ENCODE results near the gene PTTG1IP. TPM values are rescaled to one million over a fixed set of nuclear protein-coding genes. Genes with fewer than 3 reads are reported as not detected.

Gene PTTG1IP
- total RNA-seq, 1 experiment from 2014 or later = 96.0 TPM

GRCh38 chr21:44921928-44922327 is 48.4 kb upstream of the PTTG1IP start:
- TF ChIP-seq RELA (CRISPR knock-in tag; IDR thresholded peaks at IDR 0.05; ENCODE audit: borderline replicate concordance) = no peak
- no peak for TF ChIP-seq ZNF138 (CRISPR knock-in tag; conservative IDR thresholded peaks at IDR 0.05)
- no peak for TF ChIP-seq NFYB (CRISPR knock-in tag; conservative IDR thresholded peaks at IDR 0.05; ENCODE audit: low read depth)
- POLR2A ChIA-PET = no interaction called here
- peaks cover 9% of the 10 kb centered on the region for H3K27me3 Mint-ChIP-seq (ENCODE audit: low read depth)

GRCh38 chr21:44920694-44921604 is 47.5 kb upstream of the PTTG1IP start, which contains the start of gene ITGB2:
TSS of gene ITGB2 (minus strand) at chr21:44920899. CDS start at chr21:44910782, 10,117 bp downstream.
- Mint-ChIP-seq H3K27me3 (ENCODE audit: low read depth) (no peaks in the 10 kb centered on the region; the same call in none of the 2 replicates), H3K9me3 (no peaks in the 10 kb centered on the region), H3K36me3 (no peaks in the 10 kb centered on the region), H3K27ac (no peak within 1 kb of the TSS), H3K4me3 (no peak within 1 kb of the TSS), H3K4me1 (0 out of 2 replicates have a peak, but pooled peaks cover 4% of the 10 kb centered on the region)
- ChIA-PET CTCF (interaction anchor here (1.5 kb wide), 1 partner anchor 14 kb away, joined by 3 read pairs; no protein-coding TSS in a partner anchor), POLR2A (no interaction called here)
- DNase-seq (ENCODE audit: low spot score) = no peak
- TF ChIP-seq E2F1 (CRISPR knock-in tag; IDR thresholded peaks at IDR 0.05) (no peak), GTF2I (CRISPR knock-in tag; conservative IDR thresholded peaks at IDR 0.05) (no peak), ZMAT4 (CRISPR knock-in tag; IDR thresholded peaks at IDR 0.05) (no peak), ZNF138 (CRISPR knock-in tag; conservative IDR thresholded peaks at IDR 0.05) (no peak), SOX15 (CRISPR knock-in tag; IDR thresholded peaks at IDR 0.05) (no peak), E2F5 (CRISPR knock-in tag; IDR thresholded peaks at IDR 0.05) (no peak), TCF7 (CRISPR knock-in tag; IDR thresholded peaks at IDR 0.05; ENCODE audit: low read depth) (no peak), AFF4 (CRISPR knock-in tag; IDR thresholded peaks at IDR 0.05; ENCODE audit: borderline replicate concordance) (no peak), NR2C2 (CRISPR knock-in tag; IDR thresholded peaks at IDR 0.05) (no peak), ZNF425 (CRISPR knock-in tag; conservative IDR thresholded peaks at IDR 0.05) (no peak), EMX1 (CRISPR knock-in tag; IDR thresholded peaks at IDR 0.05) (no peak), ZNF416 (CRISPR knock-in tag; IDR thresholded peaks at IDR 0.05) (no peak)
- ATAC-seq = peak; percentile 30; the same call in 1 of the 2 replicates

More at GRCh38 chr21:44921928-44922327, 48.4 kb upstream of the PTTG1IP start:
- ATAC-seq (no peak), DNase-seq (ENCODE audit: low spot score) (no peak)
- Mint-ChIP-seq H3K9me3 (no peaks in the 10 kb centered on the region), H3K36me3 (no peaks in the 10 kb centered on the region), H3K4me1 (peaks cover 10% of the 10 kb centered on the region), H3K27ac (no peak overlapping the region), H3K4me3 (no peak overlapping the region)
- CTCF ChIA-PET = no interaction called here
